IMR-90 (cell line): ENCODE results near the gene ARMH3. TPM values are rescaled to one million over a fixed set of nuclear protein-coding genes. Genes with fewer than 3 reads are reported as not detected.
A peak's percentile ranks its signal among the peaks of the same experiment; 100 is the strongest.

ENCODE experiments used
- ATAC-seq: fragments of 200-7000 bp; cut with Tn5 transposase; 2 replicates; pipeline ENCODE4 v1.9.1; 2020; ENCODE audit warnings: low read depth, mild to moderate bottlenecking, moderate library complexity
- BruUV-seq: library from RNA; stranded (reverse); fragments of 400-500 nt; replicated peaks from 2 replicates; lab custom pipeline; 2021; lab: Mats Ljungman, UMichigan
- CTCF ChIA-PET: fragments of 300-600 bp; formaldehyde crosslinking; extraction: SDS; loops from one replicate; lab custom pipeline; 2021; ENCODE audit warnings: antibody characterized with exemption; lab: Yijun Ruan, JAX
- POLR2A ChIA-PET: fragments of 300-600 bp; sonication (Branson Sonifier 250); formaldehyde crosslinking; loops from one replicate; lab custom pipeline; 2022; ENCODE audit warnings: antibody characterized with exemption; ENCODE audit not compliant: unreplicated experiment; lab: Charles Lee
- DNase-seq: peaks from one replicate; pipeline ENCODE4 v3.0.0; 2013
- H2AFZ ChIP-seq: replicated peaks from 2 replicates; pipeline ENCODE3; 2013; ENCODE audit warnings: low read length, mild to moderate bottlenecking; ENCODE audit not compliant: poor library complexity
- H2AK5ac ChIP-seq: 2 replicates; pipeline ENCODE4 v1.6.1; 2013; ENCODE audit warnings: low read depth, low read length, inconsistent platforms
- H2AK9ac ChIP-seq: replicated peaks from 2 replicates; pipeline ENCODE3; 2013; ENCODE audit warnings: mild to moderate bottlenecking, low read depth, low read length, moderate library complexity; ENCODE audit not compliant: poor library complexity
- H2BK120ac ChIP-seq: 2 replicates; pipeline ENCODE4 v1.6.1; 2013; ENCODE audit warnings: low read depth, low read length, inconsistent platforms
- H2BK15ac ChIP-seq: 3 replicates; pipeline ENCODE4 v1.6.1; 2013; ENCODE audit warnings: low read depth, low read length, inconsistent platforms
- H2BK20ac ChIP-seq: 2 replicates; pipeline ENCODE4 v1.6.1; 2013; ENCODE audit warnings: low read depth, mild to moderate bottlenecking, inconsistent platforms, low read length, moderate library complexity
- H2BK5ac ChIP-seq: 2 replicates; pipeline ENCODE4 v1.6.1; 2013; ENCODE audit warnings: mild to moderate bottlenecking, low read depth, low read length, inconsistent platforms; ENCODE audit not compliant: poor library complexity, severe bottlenecking
- H3K14ac ChIP-seq: replicated peaks from 2 replicates; pipeline ENCODE4 v1.6.1; 2013; ENCODE audit warnings: low read depth, low read length, inconsistent platforms
- H3K18ac ChIP-seq: 2 replicates; pipeline ENCODE4 v1.6.1; 2013; ENCODE audit warnings: low read depth, low read length, control low read depth
- H3K23ac ChIP-seq: 2 replicates; pipeline ENCODE4 v1.6.1; 2013; ENCODE audit warnings: low read depth, low read length, inconsistent platforms
- H3K27ac ChIP-seq: 2 replicates; pipeline ENCODE4 v1.5.1; 2013; ENCODE audit warnings: mild to moderate bottlenecking, control low read depth, low read length; ENCODE audit not compliant: insufficient read depth
- H3K27me3 ChIP-seq: 2 replicates; pipeline ENCODE4 v1.6.1; 2013; ENCODE audit warnings: low read length; ENCODE audit not compliant: control insufficient read depth, insufficient read depth
- H3K36me3 ChIP-seq: 2 replicates; pipeline ENCODE4 v1.6.1; 2013; ENCODE audit warnings: low read length, mixed read lengths; ENCODE audit not compliant: control insufficient read depth, insufficient read depth
- H3K4ac ChIP-seq: 2 replicates; pipeline ENCODE4 v1.6.1; 2013; ENCODE audit warnings: low read depth, low read length, inconsistent platforms
- H3K4me1 ChIP-seq: 2 replicates; pipeline ENCODE4 v1.6.1; 2013; ENCODE audit warnings: low read length, mixed read lengths; ENCODE audit not compliant: control insufficient read depth, insufficient read depth
- H3K4me2 ChIP-seq: 2 replicates; pipeline ENCODE4 v1.6.1; 2013; ENCODE audit warnings: low read depth, mild to moderate bottlenecking, control low read depth, low read length, moderate library complexity
- H3K4me3 ChIP-seq: 2 replicates; pipeline ENCODE4 v1.5.1; 2013; ENCODE audit warnings: low read depth, mild to moderate bottlenecking, control low read depth, low read length, moderate library complexity; ENCODE audit not compliant: insufficient read depth
- H3K56ac ChIP-seq: 2 replicates; pipeline ENCODE4 v1.6.1; 2013; ENCODE audit warnings: low read length, inconsistent platforms; ENCODE audit not compliant: insufficient read depth; ENCODE audit errors: extremely low read depth
- H3K79me1 ChIP-seq, 2 experiments: 2 replicates each; pipeline ENCODE4 v1.6.1; 2013; ENCODE audit warnings: low read length in 2 of 2, inconsistent platforms in 1 of 2, low read depth in 1 of 2
- H3K9ac ChIP-seq: 2 replicates; pipeline ENCODE4 v1.6.1; 2013; ENCODE audit warnings: low read depth, low read length, control low read depth
- H3K9me1 ChIP-seq: 2 replicates; pipeline ENCODE4 v1.6.1; 2013; ENCODE audit warnings: low read length, inconsistent platforms; ENCODE audit not compliant: insufficient read depth
- H3K9me3 ChIP-seq: 2 replicates; pipeline ENCODE4 v1.6.1; 2013; ENCODE audit warnings: low read length; ENCODE audit not compliant: control insufficient read depth, insufficient read depth
- H4K20me1 ChIP-seq: 2 replicates; pipeline ENCODE4 v1.6.1; 2013; ENCODE audit warnings: low read length, inconsistent platforms; ENCODE audit not compliant: insufficient read depth
- H4K5ac ChIP-seq: 2 replicates; pipeline ENCODE4 v1.6.1; 2013; ENCODE audit warnings: mild to moderate bottlenecking, low read depth, low read length, control low read depth
- H4K8ac ChIP-seq, 2 experiments: 2 replicates each; pipeline ENCODE4 v1.6.1; 2013; ENCODE audit warnings: low read depth in 2 of 2, low read length in 2 of 2, control low read depth in 1 of 2, inconsistent platforms in 1 of 2
- H4K91ac ChIP-seq: 2 replicates; pipeline ENCODE4 v1.6.1; 2013; ENCODE audit warnings: low read depth, low read length, inconsistent platforms; ENCODE audit not compliant: insufficient read depth
- MXI1 ChIP-seq: IDR thresholded peaks from 2 replicates; pipeline ENCODE4 v1.6.1; 2012; ENCODE audit warnings: low read depth, mild to moderate bottlenecking, low read length, moderate library complexity, borderline replicate concordance
- USF2 ChIP-seq: fragments of 150-350 bp; IDR thresholded peaks from 2 replicates; pipeline ENCODE4 v1.6.1; 2017; ENCODE audit warnings: mild to moderate bottlenecking, antibody characterized with exemption, low read length, low read depth
- WGBS, 2 experiments: methylation state at CpG; one replicate each; pipeline versions ENCODE4 v1.1.5 to v1.1.7; 2013; ENCODE audit warnings: missing lambda C conversion rate in 2 of 2; ENCODE audit not compliant: insufficient read length in 1 of 2; ENCODE audit errors: extremely low coverage in 2 of 2; 5-methylcytosine and 5-hydroxymethylcytosine counted together
- dilution Hi-C: fragments of 300-500 bp; cut with HindIII; formaldehyde crosslinking; loops from one replicate; pipeline ENCODE4 v1.14.3; 2018; ENCODE audit warnings: low sequenced_read_pairs; ENCODE audit not compliant: unreplicated experiment
- in situ Hi-C: fragments of 300-500 bp; cut with MboI; formaldehyde crosslinking; loops from 3 replicates; pipeline ENCODE4 v1.14.3; 2019; ENCODE audit warnings: low sequenced_read_pairs, inconsistent platforms, mixed read lengths
- intact Hi-C: fragments of 100-400 bp; cut with micrococcal nuclease; formaldehyde crosslinking; loops from 2 replicates; pipeline ENCODE4 v1.10.0; 2022
- polyA plus RNA-seq, 3 experiments: library from polyadenylated mRNA; depleted of rRNA; stranded (reverse); fragments of >200 nt; gene quantifications; 2 replicates each; pipeline ENCODE4 v1.2.3, GENCODE V29; 2012; ENCODE audit warnings: low replicate concordance in 1 of 3
- total RNA-seq: library from RNA; depleted of rRNA; stranded (reverse); fragments of >200 nt; gene quantifications from 2 replicates; pipeline ENCODE4 v1.2.3, GENCODE V29; 2012

The ARMH3 gene
- total and polyA plus RNA-seq, 2 of the 4 experiments (the other 2 are of a cell fraction): 12.1 to 13.1 TPM

- Histone ChIP-seq H2BK15ac (peak overlapping the region; percentile 73), H4K91ac (peak overlapping the region; percentile 29), H3K27ac (peak overlapping the region; percentile 31), H3K14ac (peak overlapping the region; percentile 90), H3K4me3 (peak overlapping the region; percentile 39), H3K36me3 (no peaks in the 10 kb centered on the region), H3K27me3 (no peaks in the 10 kb centered on the region), H4K5ac (peak overlapping the region; percentile 31), H3K9me3 (no peaks in the 10 kb centered on the region), H2BK120ac (peak overlapping the region; percentile 62; the same call in 1 of the 2 replicates), H3K23ac (peak overlapping the region; percentile 84), H3K4ac (peak overlapping the region; percentile 89), H4K8ac (peak overlapping the region; percentile 56 to 89), H2BK5ac (peak overlapping the region; percentile 60), H3K56ac (peak overlapping the region; percentile 65), H3K4me1 (peaks cover 6% of the 10 kb centered on the region), H3K4me2 (peak overlapping the region; percentile 85), H3K18ac (peak overlapping the region; percentile 11; the same call in 1 of the 2 replicates), H2AK5ac (peak overlapping the region; percentile 66), H2AFZ (peak overlapping the region; percentile 92), H3K9ac (peak overlapping the region; percentile 68), H4K20me1 (peaks cover 42% of the 10 kb centered on the region), H2BK20ac (peak overlapping the region; percentile 36; the same call in 1 of the 2 replicates), H3K79me1 (peaks cover 0 to 14% of the 10 kb centered on the region in 2 experiments; a peak in 3 of 4 replicates), H3K9me1 (peaks cover 7% of the 10 kb centered on the region; the same call in 1 of the 2 replicates), H2AK9ac (peak overlapping the region; percentile 59)
- TF ChIP-seq MXI1 (peak; percentile 33; the same call in 1 of the 2 replicates), USF2 (no peak)
- WGBS, 2 experiments: 0% methylated on average over 4 of the region's 14 CpGs; no CpG with 5 or more reads in 1 of the 2 experiments
- intact Hi-C loops: no loop called here
- ATAC-seq: peak; percentile 30
- in situ Hi-C loops: loop anchor here (25.0 kb wide), 1 partner anchor 882 kb away; no protein-coding TSS in a partner anchor
- ChIA-PET POLR2A (interaction anchor here (0.5 kb wide), 1 partner anchor 862 kb away, joined by 7 read pairs; no protein-coding TSS in a partner anchor), CTCF (interaction anchor here (0.7 to 1.0 kb wide), 2 partner anchors 13 to 127 kb away, joined by 3 read pairs; no protein-coding TSS in a partner anchor)
- DNase-seq: no peak
- no TSS peak for BruUV-seq
- dilution Hi-C loops: no loop called here
Measured at GRCh38 chr10:101818872-101819633, 236.9 kb downstream of the ARMH3 start.
